ENCODE results near the gene INAFM1.

- TF ChIP-seq POLR2A (IDR thresholded peaks at IDR 0.05; ENCODE audit: low read depth) (no peak), CTCF (IDR thresholded peaks at IDR 0.05) (no peak), POLR2AphosphoS5 (IDR thresholded peaks at IDR 0.05) (no peak)
These were observed 45.0 kb upstream of the INAFM1 start for GRCh38 chr19:47229676-47230053.
